ENCODE measurements around the gene SPSB1. TPM values are rescaled to one million over a fixed set of nuclear protein-coding genes. Genes with fewer than 3 reads are reported as not detected.

Gene SPSB1
- total RNA-seq, 1 donor from 2014 or later: 21.6 TPM

DNA sequence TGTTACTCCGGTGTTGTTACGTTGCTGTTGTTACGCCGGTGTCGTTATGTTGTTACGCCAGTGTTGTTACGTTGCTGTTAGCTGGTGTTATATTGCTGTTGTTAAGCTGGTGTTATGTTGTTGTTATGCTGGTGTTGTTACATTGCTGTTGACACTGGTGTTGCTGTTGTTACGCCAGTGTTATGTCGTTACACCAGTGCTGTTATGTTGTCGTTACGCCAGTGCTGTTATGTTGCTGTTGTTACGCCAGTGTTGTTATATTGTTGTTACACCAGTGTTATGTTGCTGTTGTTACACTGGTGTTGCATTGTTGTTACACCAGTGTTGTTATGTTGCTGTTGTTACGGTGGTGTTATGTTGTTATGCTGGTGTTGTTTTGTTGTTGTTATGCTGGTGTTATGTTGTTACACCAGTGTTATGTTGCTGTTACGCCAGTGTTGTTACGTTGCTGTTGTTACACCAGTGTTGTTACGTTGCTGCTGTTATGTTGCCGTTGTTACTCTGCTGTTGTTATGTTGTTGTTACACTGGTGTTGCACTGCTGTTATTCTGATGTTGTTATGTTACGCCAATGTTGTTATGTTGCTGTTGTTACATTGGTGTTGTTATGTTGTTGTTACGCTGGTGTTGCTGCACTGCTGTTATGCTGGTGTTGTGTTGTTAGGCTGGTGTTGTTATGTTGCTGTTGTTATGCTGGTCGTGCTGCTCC lies 32.5 kb upstream of the SPSB1 start:
- DNase-seq (ENCODE audit: low read depth in 2 of 2): peak; percentile 23 to 36

- DNase-seq (ENCODE audit: low read depth in 2 of 2): no peak
These were observed 31.2 kb upstream of the SPSB1 start for GRCh38 chr1:9261496-9261895.

- DNase-seq (ENCODE audit: low read depth in 2 of 2): no peak
These were observed 30.4 kb upstream of the SPSB1 start for GRCh38 chr1:9262096-9262986.

- DNase-seq (ENCODE audit: low read depth in 2 of 2): no peak
These were observed 29.3 kb upstream of the SPSB1 start for GRCh38 chr1:9263276-9263855.

DNA sequence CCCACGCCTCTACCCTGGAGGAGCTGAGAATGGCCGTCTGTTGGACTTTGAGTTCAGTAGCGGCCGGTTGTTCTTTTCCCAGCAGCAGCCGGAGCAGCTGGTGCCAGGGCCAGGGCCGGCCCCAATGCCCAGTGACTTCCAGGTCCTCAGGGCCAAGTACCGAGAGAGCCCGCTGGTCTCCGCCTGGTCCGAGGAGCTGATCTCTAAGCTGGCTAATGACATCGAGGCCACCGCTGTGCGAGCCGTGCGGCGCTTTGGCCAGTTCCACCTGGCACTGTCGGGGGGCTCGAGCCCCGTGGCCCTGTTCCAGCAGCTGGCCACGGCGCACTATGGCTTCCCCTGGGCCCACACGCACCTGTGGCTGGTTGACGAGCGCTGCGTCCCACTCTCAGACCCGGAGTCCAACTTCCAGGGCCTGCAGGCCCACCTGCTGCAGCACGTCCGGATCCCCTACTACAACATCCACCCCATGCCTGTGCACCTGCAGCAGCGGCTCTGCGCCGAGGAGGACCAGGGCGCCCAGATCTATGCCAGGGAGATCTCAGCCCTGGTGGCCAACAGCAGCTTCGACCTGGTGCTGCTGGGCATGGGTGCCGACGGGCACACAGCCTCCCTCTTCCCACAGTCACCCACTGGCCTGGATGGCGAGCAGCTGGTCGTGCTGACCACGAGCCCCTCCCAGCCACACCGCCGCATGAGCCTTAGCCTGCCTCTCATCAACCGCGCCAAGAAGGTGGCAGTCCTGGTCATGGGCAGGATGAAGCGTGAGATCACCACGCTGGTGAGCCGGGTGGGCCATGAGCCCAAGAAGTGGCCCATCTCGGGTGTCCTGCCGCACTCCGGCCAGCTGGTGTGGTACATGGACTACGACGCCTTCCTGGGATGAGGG lies 28.5 kb upstream of the SPSB1 start:
- no peak for DNase-seq (ENCODE audit: low read depth in 2 of 2)

DNA sequence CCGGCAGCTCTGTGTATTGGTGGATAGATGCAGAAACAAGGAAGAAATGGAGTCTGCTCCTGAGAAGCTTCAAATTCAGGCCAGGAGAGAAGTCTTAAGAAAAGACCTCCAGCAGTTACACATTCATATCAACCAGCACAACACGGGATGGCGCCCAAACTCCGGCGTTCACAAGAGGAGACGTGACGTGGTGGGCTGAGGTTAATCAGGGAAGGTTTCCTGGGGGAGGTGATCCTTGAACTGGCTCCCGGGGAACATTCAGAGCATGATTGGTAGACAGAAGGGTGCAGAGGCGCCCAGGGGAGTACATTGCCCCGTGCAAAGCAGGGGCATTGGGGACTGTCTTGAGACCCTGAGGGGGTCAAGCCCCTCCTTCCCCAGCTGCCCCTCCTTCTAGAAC lies 27.7 kb upstream of the SPSB1 start:
- no peak for DNase-seq (ENCODE audit: low read depth in 2 of 2)

- DNase-seq (ENCODE audit: low read depth in 2 of 2): no peak
These were observed 26.7 kb upstream of the SPSB1 start for GRCh38 chr1:9265968-9266367.

DNA sequence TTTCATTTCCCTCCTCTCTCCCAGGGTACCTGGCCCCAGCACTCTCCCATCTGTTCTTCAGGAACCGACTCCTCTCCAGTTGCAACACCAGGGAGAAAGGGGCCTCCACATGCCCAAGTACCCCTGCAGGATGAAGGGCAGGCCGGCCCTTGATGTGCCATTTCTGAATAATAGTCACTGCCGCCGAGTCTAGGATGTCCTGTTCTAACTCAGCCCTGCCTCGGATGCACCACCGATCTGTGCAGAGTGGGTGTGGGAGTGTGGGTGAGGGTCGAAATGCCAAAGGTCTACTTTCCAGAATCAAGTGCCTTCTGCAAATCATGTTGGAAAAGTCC lies 25.4 kb upstream of the SPSB1 start:
- DNase-seq (ENCODE audit: low read depth in 2 of 2): no peak

DNA sequence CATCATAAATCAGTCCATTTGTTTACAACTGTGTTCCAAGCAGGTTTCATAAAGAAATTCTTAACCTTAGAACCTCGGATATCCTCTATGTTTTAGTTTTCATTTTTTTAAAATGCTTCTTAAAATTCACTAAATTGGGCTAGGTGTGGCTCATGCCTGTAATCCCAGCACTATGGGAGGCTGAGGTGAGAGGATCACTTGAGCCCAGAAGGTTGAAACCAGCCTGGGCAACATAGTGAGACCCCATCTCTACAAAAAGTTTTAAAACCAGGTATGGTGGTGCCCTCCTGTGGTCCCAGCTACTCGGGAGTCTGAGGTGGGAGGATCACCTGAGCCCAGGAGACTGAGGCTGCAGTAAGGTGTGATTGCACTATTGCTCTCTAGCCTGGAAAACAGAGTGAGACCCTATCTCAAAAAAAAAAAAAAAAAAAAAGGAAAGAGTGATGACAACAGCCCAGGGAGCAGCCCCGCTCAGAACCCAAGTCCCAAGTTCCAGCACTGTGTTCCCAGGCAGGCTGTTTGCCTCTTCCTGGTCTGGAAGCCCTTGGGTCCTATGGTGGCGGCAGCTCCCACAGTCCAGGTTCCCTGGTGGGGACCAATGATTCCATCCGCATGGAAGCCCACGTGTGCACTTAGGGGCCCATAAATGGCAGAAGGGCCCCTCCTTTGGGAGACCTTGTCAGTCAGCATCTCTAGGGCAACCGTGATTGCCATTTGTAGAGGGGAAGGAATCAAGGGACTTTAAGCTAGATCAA lies 24.7 kb upstream of the SPSB1 start:
- DNase-seq (ENCODE audit: low read depth in 2 of 2): no peak

DNA sequence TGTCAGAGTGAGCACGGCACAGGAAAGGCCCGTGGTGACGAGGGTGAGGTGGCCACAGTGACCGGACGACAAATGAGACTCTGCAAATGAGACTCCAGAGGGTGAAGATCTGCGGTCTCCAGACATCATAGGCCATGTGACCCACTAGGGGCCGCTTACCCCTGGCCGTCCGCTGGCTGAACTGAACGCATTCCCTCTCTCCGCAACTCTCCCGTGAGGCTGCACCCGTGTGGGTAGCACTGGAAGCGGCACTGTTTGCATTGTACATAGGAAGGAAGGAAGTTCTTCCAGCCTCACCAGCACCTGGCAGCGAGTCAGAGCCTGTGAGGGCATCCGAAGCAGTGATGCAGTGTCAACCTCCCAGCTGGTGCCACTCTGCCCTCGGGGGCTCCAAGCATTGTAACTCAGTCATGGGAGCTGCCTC lies 23.6 kb upstream of the SPSB1 start:
- DNase-seq (ENCODE audit: low read depth in 2 of 2): peak; percentile 25 to 50

- DNase-seq (ENCODE audit: low read depth in 2 of 2): no peak
These were observed 23.0 kb upstream of the SPSB1 start for GRCh38 chr1:9269721-9270120.

DNA sequence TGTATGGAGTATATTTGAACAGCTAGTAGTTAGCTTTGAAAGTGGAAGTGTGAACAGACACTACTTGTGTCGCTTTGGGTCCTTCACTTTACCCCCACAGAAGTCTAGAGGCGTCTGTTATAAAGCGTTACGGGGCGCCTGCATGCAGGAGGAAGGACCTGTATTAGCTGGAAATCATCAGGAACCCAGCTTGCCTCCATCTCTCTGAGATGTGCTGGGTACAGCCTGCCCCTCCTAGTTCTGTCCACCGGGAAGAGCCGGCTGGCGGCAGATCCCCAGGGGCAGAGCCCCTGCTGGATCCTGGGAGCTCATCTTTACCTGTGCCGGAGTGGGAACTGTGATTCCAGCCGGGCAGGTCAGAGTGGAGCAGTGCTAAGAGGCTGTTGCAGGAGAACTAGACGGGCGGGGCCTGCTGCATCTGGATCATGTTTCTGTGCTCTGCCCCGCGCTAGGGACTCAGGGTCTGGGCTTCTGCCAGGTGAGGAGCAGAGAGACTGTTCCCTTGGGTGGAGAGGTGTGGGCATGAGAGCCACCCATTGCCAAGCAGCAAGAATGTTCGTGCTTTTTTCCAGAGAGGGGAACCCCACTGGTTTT lies 22.3 kb upstream of the SPSB1 start:
- DNase-seq (ENCODE audit: low read depth in 2 of 2): no peak

- no peak for DNase-seq (ENCODE audit: low read depth in 2 of 2)
These were observed 21.4 kb upstream of the SPSB1 start for GRCh38 chr1:9271283-9271682.

- no peak for DNase-seq (ENCODE audit: low read depth in 2 of 2)
These were observed 20.7 kb upstream of the SPSB1 start for GRCh38 chr1:9271861-9272595.

- no peak for DNase-seq (ENCODE audit: low read depth in 2 of 2)
These were observed 19.5 kb upstream of the SPSB1 start for GRCh38 chr1:9273177-9273576.

DNA sequence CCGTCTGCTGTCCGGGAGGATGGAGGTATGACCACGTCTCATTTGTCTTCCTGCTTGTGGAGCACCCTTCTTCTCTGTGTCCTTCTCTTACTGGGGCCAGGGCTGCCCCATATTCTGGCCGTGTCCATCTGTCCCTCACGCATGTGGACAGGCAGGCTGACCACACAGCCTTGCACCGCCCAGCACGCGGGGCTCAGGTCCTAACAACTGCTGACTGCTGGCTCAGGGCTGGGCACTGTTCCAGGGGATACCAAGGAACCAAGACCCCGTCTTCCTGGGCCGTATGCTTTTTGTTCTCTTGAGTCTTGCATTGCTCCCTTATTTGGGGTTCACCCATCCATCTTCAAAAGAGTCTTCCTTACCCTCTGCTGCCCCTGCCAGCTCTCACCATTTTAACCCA lies 17.5 kb upstream of the SPSB1 start:
- peak in 1 of 2 donors; percentile 31 for DNase-seq (ENCODE audit: low read depth in 2 of 2)

DNA sequence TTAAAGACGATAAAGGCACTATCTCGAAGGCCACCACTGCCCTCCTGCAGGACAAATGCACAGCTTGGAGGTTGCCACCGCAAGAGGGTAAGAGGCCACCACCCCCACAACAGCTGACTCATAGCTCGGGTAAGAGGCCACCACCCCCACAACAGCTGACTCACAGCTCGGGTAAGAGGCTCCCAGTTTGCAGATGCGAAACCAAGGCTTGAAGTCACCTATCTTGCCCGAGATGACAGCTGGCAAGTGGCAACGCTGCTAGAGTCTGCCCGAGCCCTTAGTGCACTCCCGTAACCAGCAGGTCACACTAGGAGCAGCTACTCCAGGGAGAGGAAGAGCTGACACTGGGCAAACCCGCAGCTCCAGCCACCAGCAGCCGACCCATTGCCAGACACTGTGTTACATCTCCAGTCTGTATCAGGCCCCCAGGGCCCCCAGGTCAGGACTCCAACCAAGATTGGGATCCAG lies 17.1 kb upstream of the SPSB1 start:
- DNase-seq (ENCODE audit: low read depth in 2 of 2): peak in 1 of 2 donors; percentile 89

- no peak for DNase-seq (ENCODE audit: low read depth in 2 of 2)
These were observed 14.6 kb upstream of the SPSB1 start for GRCh38 chr1:9278116-9278515.

- DNase-seq (ENCODE audit: low read depth in 2 of 2): no peak
These were observed 14.0 kb upstream of the SPSB1 start for GRCh38 chr1:9278585-9279153.
